Measurements from ENCODE around the gene S100A5.

DNA sequence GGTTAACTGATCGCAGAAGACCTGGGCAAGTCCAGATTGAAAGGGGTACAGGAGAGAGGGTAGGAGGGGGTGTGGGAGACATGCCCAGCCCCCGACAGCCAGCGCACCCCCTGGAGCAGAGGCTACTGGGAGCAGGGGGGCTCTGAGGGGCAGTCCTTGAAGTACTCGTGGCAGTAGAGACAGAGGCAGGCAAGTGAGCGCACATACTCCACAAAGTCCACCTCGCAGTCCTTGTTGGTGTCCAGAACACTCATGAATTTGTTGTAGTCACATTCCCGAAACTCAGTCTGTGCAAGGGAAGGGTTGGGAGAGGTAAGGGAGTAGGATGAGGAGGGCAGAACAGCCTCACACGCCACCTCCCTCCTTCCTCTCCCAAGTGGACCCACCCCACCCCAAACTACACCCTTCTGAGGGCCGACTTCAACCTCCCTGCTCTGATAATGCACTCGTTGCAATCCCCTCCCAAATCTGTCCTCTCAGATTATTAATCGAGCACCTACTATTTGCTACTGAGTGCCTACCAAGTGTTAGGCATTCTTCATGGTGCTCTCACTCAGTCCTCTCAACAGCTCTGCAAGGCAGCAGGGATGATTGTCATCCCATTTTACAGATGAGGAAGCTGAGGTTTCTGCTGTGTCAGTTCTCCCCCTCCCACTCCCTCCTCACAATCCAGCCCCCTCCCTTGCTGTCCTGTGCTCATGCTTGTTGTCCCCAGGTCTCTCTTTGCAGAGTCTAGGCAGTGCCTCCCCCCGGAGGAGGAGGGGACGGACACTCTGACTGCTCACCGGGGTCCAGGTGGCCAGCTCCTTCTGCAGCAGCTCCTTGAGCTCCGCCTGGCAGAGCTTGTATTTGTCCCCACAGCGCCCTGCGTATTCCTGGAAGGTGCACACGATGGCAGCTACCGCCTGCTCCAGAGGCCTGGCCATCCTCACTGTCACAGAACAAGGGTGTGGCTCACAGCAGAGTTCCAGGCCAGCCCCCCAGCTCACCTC, 7.1 kb upstream of the S100A5 start:
- TF ChIP-seq, protein P1, sequence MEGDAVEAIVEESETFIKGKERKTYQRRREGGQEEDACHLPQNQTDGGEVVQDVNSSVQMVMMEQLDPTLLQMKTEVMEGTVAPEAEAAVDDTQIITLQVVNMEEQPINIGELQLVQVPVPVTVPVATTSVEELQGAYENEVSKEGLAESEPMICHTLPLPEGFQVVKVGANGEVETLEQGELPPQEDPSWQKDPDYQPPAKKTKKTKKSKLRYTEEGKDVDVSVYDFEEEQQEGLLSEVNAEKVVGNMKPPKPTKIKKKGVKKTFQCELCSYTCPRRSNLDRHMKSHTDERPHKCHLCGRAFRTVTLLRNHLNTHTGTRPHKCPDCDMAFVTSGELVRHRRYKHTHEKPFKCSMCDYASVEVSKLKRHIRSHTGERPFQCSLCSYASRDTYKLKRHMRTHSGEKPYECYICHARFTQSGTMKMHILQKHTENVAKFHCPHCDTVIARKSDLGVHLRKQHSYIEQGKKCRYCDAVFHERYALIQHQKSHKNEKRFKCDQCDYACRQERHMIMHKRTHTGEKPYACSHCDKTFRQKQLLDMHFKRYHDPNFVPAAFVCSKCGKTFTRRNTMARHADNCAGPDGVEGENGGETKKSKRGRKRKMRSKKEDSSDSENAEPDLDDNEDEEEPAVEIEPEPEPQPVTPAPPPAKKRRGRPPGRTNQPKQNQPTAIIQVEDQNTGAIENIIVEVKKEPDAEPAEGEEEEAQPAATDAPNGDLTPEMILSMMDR (conservative IDR thresholded peaks at IDR 0.05; ENCODE audit: low read length) = no peak
- no peak for TF ChIP-seq EZH2phosphoT487 (IDR thresholded peaks at IDR 0.05; ENCODE audit: borderline replicate concordance)
